Lung (tissue), 12 donors: ENCODE measurements around the gene CSNK1G1. TPM values are rescaled to one million over a fixed set of nuclear protein-coding genes. Genes with fewer than 3 reads are reported as not detected.

Experiments used
- ATAC-seq: fragments of 200-7000 bp; cut with Tn5 transposase; one replicate; pipeline ENCODE4 v1.9.1; 2020; ENCODE audit warnings: moderate number of reproducible peaks; ENCODE audit not compliant: insufficient read depth, low FRiP score
- DNase-seq, 3 donors: peaks; one replicate each; pipeline ENCODE4 v3.0.0-alpha.2; 2013 to 2017
- H3K27ac ChIP-seq, 2 donors: one replicate each; pipeline ENCODE4 v1.5.1; 2013; ENCODE audit warnings: mild to moderate bottlenecking in 2 of 2, moderate library complexity in 2 of 2, control low read depth in 1 of 2, inconsistent platforms in 1 of 2, low read depth in 1 of 2, low read length in 1 of 2
- H3K27me3 ChIP-seq, 3 donors: one replicate each; pipeline ENCODE4 v1.5.1; 2013; ENCODE audit warnings: low read length in 2 of 3; ENCODE audit not compliant: control insufficient read depth in 3 of 3, insufficient read depth in 3 of 3
- H3K36me3 ChIP-seq, 4 donors: one replicate each; pipeline ENCODE4 v1.5.1; 2013; ENCODE audit warnings: low read length in 4 of 4, mild to moderate bottlenecking in 1 of 4, moderate library complexity in 1 of 4; ENCODE audit not compliant: control insufficient read depth in 4 of 4, insufficient read depth in 4 of 4
- H3K4me1 ChIP-seq, 5 donors: one replicate each; pipeline ENCODE4 v1.5.1; 2013; ENCODE audit warnings: low read length in 5 of 5, mild to moderate bottlenecking in 2 of 5, moderate library complexity in 1 of 5; ENCODE audit not compliant: control insufficient read depth in 5 of 5, insufficient read depth in 5 of 5
- H3K4me3 ChIP-seq: one replicate; pipeline ENCODE4 v1.5.1; 2013; ENCODE audit warnings: mild to moderate bottlenecking, control low read depth, moderate library complexity
- H3K9ac ChIP-seq, 2 donors: one replicate each; pipeline ENCODE4 v1.5.1; 2013; ENCODE audit warnings: low read length in 2 of 2, control low read depth in 1 of 2; ENCODE audit not compliant: insufficient read depth in 1 of 2
- H3K9me3 ChIP-seq, 4 donors: one replicate each; pipeline ENCODE4 v1.5.1; 2013; ENCODE audit warnings: low read length in 3 of 4, mild to moderate bottlenecking in 1 of 4, moderate library complexity in 1 of 4; ENCODE audit not compliant: control insufficient read depth in 4 of 4, insufficient read depth in 3 of 4
- WGBS, 2 donors: extraction: QIAGEN DNeasy Blood & Tissue Kit; methylation state at CpG; one replicate each; pipeline ENCODE4 v1.1.7; 2013; 5-methylcytosine and 5-hydroxymethylcytosine counted together
- polyA plus RNA-seq, 2 donors: library from polyadenylated mRNA; stranded (reverse); fragments of 200-250 nt; gene quantifications; one replicate each; pipeline ENCODE4 v1.2.1, GENCODE V29; 2013
- total RNA-seq, 2 donors: library from RNA; depleted of rRNA in 1 of 2; stranded (reverse); fragments of >200 nt in 1 of 2; gene quantifications; one replicate each; pipeline ENCODE4 v1.2.1, GENCODE V29; 2014 to 2021
- TF ChIP-seq, protein P1 (sequence below): IDR thresholded peaks from 2 replicates; pipeline ENCODE4 v1.5.1; 2012; ENCODE audit warnings: mild to moderate bottlenecking; ENCODE audit errors: control extremely low read depth, extremely low read depth
- donor health status: control.
- donor health status: control.
- donor health status: Bipolar disorder and iron deficiency.
- donor health status: healthy.
- donor health status: DM: yes; HTN: yes; CAD: no.

CSNK1G1 gene
- total and polyA plus RNA-seq, 4 donors: 3.0 to 50.4 (median 12.9) TPM

DNA sequence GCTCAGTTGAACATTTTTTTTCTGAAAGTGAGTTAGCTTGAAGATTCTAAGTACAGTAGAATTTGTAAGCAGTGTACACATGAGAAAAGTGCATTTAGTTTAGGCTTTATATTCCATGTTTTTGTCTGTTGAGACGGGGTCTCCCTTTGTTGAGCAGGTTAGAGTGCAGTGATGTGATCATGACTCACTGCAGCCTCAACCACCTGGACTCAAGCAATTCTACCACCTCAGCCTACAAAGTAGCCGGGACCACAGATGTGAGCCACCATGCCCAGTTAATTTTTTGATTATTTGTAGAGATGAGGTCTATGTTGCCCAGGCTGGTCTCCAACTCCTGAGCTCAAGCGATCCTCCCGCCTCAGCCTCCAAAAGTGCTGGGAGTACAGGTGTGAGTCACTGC is 5.3 kb upstream of the CSNK1G1 start:
- ATAC-seq (no peak), DNase-seq (no peak)
- Histone ChIP-seq H3K9ac (no peak overlapping the region), H3K4me1 (peaks cover 0 to 5% (median 0%) of the 10 kb centered on the region in 5 donors), H3K27ac (no peak overlapping the region), H3K9me3 (no peaks in the 10 kb centered on the region), H3K4me3 (no peak overlapping the region), H3K27me3 (no peaks in the 10 kb centered on the region), H3K36me3 (no peaks in the 10 kb centered on the region)
- TF ChIP-seq, protein P1, sequence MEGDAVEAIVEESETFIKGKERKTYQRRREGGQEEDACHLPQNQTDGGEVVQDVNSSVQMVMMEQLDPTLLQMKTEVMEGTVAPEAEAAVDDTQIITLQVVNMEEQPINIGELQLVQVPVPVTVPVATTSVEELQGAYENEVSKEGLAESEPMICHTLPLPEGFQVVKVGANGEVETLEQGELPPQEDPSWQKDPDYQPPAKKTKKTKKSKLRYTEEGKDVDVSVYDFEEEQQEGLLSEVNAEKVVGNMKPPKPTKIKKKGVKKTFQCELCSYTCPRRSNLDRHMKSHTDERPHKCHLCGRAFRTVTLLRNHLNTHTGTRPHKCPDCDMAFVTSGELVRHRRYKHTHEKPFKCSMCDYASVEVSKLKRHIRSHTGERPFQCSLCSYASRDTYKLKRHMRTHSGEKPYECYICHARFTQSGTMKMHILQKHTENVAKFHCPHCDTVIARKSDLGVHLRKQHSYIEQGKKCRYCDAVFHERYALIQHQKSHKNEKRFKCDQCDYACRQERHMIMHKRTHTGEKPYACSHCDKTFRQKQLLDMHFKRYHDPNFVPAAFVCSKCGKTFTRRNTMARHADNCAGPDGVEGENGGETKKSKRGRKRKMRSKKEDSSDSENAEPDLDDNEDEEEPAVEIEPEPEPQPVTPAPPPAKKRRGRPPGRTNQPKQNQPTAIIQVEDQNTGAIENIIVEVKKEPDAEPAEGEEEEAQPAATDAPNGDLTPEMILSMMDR: no peak
- 97 to 98% methylated on average over 4 of the region's 4 CpGs for WGBS, 2 donors

DNA sequence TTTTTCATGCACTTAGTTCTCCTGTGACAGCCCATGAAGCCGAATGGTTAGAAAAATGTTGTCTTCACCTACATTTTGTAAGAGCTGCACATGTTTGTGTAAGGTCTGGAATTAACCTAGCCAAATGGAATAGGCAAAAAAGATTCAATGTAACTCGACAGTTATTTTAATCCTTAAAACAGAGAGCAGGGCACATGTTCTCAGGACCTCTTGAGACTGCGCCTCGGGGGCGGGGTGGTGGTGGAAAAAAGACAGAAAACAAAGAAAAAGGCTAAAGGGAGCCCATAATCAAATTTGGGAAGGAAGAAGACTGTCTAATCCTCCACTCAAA is 702 bp upstream of the CSNK1G1 start:
- Histone ChIP-seq H3K9me3 (no peaks in the 10 kb centered on the region), H3K4me3 (no peak overlapping the region), H3K4me1 (peaks cover 0 to 12% (median 0%) of the 10 kb centered on the region in 5 donors), H3K27ac (no peak overlapping the region), H3K27me3 (no peaks in the 10 kb centered on the region), H3K9ac (peak overlapping the region; percentile 59 to 85), H3K36me3 (no peaks in the 10 kb centered on the region)
- TF ChIP-seq, protein P1: no peak
- DNase-seq: no peak
- 43 to 49% methylated on average over 5 of the region's 5 CpGs for WGBS, 2 donors
- ATAC-seq: no peak

DNA sequence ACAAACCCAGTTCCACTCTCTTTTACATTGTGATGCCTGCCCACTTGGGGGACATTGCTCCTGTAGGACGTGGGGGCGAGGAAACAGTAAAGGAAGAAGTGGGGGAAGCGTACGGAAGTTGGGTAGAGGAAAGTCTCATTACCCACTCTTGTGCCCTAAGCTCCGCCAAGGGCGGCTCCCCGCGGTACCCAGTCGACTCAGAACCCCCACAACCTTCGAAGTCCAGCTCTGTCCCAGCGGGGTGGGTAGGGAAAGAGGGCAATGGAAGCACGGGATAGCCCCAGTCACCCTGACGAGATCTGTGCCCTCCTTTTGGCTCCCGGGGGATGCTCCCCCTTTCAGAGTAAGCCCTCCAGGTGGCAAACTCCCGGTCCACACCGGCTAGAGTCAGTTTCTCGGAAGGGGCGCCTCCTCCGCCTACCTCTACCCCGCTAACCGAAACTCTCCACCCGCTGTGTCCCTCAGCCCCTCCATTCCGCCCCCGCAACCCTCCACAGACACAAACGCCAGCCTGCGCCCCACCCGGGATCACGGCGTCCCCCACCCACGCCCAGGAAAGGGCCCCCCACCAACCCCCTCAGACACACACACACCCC is 527 bp downstream of the CSNK1G1 start:
- peak; percentile 10 for ATAC-seq
- peak overlapping the region; percentile 53 to 89 for H3K9ac ChIP-seq
- WGBS, 2 donors: 0% methylated on average over 29 to 30 of the region's 30 CpGs
- H3K36me3 ChIP-seq: no peaks in the 10 kb centered on the region
- TF ChIP-seq, protein P1: no peak
- H3K27ac ChIP-seq: peak overlapping the region; percentile 55 to 80
- H3K4me1 ChIP-seq: peaks cover 0 to 12% (median 0%) of the 10 kb centered on the region in 5 donors
- H3K4me3 ChIP-seq: peak overlapping the region; percentile 79
- peak in 2 of 3 donors; percentile 13 to 36 for DNase-seq
- H3K9me3 ChIP-seq: no peaks in the 10 kb centered on the region
- no peaks in the 10 kb centered on the region for H3K27me3 ChIP-seq
